Tibial nerve (tissue), 4 donors: Measurements from ENCODE around the gene ATP11C. TPM values are rescaled to one million over a fixed set of nuclear protein-coding genes. Genes with fewer than 3 reads are reported as not detected.

Source experiments
- DNase-seq, 2 donors: peaks; one replicate each; pipeline ENCODE4 v3.0.0-alpha.2; 2019; ENCODE audit warnings: low spot score in 2 of 2
- H3K27ac ChIP-seq, 4 donors: fragments of 200-600 bp; sonication (generic) in 3 of 4; one replicate each; pipeline ENCODE4 v1.5.1; 2017 to 2019; ENCODE audit warnings: mild to moderate bottlenecking in 1 of 4
- H3K27me3 ChIP-seq, 2 donors: fragments of 200-600 bp; sonication (generic) in 1 of 2; one replicate each; pipeline versions ENCODE4 v1.5.1 to v1.6.0; 2017 to 2019
- H3K36me3 ChIP-seq, 3 donors: fragments of 200-600 bp; sonication (generic); one replicate each; pipeline ENCODE4 v1.5.1; 2018 to 2019
- H3K4me1 ChIP-seq, 4 donors: fragments of 200-600 bp; sonication (generic) in 3 of 4; one replicate each; pipeline ENCODE4 v1.5.1; 2017 to 2019
- H3K4me3 ChIP-seq, 4 donors: fragments of 200-600 bp; sonication (generic) in 3 of 4; one replicate each; pipeline ENCODE4 v1.5.1; 2017 to 2019; ENCODE audit warnings: mild to moderate bottlenecking in 1 of 4, moderate library complexity in 1 of 4
- H3K9me3 ChIP-seq, 4 donors: fragments of 200-600 bp; sonication (generic) in 3 of 4; one replicate each; pipeline ENCODE4 v1.5.1; 2017 to 2019
- CTCF ChIP-seq, 5 experiments: fragments of 200-600 bp in 3 of 5; fragments of 450-650 bp in 2 of 5; sonication (generic) in 3 of 5; IDR thresholded peaks; one replicate each; pipeline ENCODE4 v1.5.1; 2016 to 2019; ENCODE audit warnings: antibody characterized with exemption in 5 of 5, mild to moderate bottlenecking in 3 of 5, moderate library complexity in 2 of 5
- EP300 ChIP-seq, 2 donors: sonication (generic); formaldehyde crosslinking; IDR thresholded peaks; one replicate each; pipeline ENCODE4 v1.6.1; 2017; ENCODE audit warnings: antibody characterized with exemption in 2 of 2, mild to moderate bottlenecking in 1 of 2
- POLR2A ChIP-seq, 2 donors: fragments of 450-650 bp; IDR thresholded peaks; one replicate each; pipeline ENCODE4 v1.6.1; 2017; ENCODE audit warnings: antibody characterized with exemption in 2 of 2, mild to moderate bottlenecking in 2 of 2, moderate library complexity in 2 of 2
- WGBS, 2 donors: methylation state at CpG; one replicate each; pipeline ENCODE4 v1.1.5; 2018; 5-methylcytosine and 5-hydroxymethylcytosine counted together
- total RNA-seq, 4 donors: library from RNA; depleted of rRNA; stranded (reverse); fragments of >200 nt; gene quantifications; one replicate each; pipeline ENCODE4 v1.1.0, GENCODE V29; 2016

ATP11C gene
- total RNA-seq, 4 donors from 2014 or later = 24.1 to 37.8 (median 32.9) TPM

GRCh38 chrX:139820358-139820984, 112.4 kb downstream of the ATP11C start:
- no peaks in the 10 kb centered on the region for H3K4me1 ChIP-seq
- H3K27ac ChIP-seq = no peak overlapping the region
- TF ChIP-seq EP300 (IDR thresholded peaks at IDR 0.05) (no peak), POLR2A (IDR thresholded peaks at IDR 0.05) (no peak), CTCF (IDR thresholded peaks at IDR 0.05) (no peak)
- H3K4me3 ChIP-seq = no peak overlapping the region
- H3K27me3 ChIP-seq = no peaks in the 10 kb centered on the region
- no peaks in the 10 kb centered on the region for H3K36me3 ChIP-seq
- WGBS, 2 donors = 91 to 99% methylated on average over 7 of the region's 7 CpGs
- DNase-seq = no peak
- no peaks in the 10 kb centered on the region for H3K9me3 ChIP-seq

DNA sequence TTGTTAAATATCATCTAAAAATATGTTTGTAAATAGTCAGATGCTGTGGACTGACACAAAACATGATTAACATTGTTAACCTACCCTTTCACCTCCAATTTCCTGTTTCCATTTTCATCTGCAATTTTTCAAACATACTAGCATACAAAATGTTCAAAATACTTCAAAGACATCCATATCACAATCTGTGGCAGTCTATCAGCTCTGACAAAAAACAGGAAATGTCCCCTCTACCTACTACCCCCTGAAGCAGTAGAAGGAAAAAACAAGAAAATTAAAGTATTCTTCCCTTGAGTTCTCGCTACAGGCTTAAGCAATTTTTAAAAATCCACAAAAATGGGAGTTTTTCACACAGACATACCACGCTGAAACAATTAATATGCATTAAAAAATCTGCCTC, 116.6 kb downstream of the ATP11C start:
- Histone ChIP-seq H3K9me3 (no peaks in the 10 kb centered on the region), H3K27me3 (no peaks in the 10 kb centered on the region), H3K4me1 (no peaks in the 10 kb centered on the region), H3K4me3 (no peak overlapping the region), H3K36me3 (peaks cover 0 to 4% (median 0%) of the 10 kb centered on the region in 3 donors), H3K27ac (no peak overlapping the region)
- 71 to 98% methylated on average over 2 of the region's 2 CpGs for WGBS, 2 donors
- TF ChIP-seq CTCF (IDR thresholded peaks at IDR 0.05) (no peak), POLR2A (IDR thresholded peaks at IDR 0.05) (no peak), EP300 (IDR thresholded peaks at IDR 0.05) (no peak)
- DNase-seq = no peak

DNA sequence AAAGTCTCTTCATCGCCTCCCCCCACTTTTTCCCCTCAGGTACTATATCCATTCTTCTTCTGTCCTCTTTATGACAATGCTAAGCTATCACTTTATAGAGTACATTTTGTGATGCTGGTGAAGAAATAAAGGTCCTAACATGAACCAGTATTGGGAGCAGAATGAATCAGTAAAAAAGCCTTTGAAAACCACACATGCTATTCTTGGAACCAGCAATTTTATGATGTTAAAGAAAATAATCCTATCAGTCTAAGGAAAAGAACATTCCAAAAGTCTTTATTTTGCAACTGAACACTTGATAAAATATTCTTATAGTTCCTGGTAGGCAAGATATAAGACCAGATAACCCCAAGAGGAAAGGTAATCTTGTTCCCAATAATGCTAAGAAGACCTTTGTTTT, 117.1 kb downstream of the ATP11C start:
- no peaks in the 10 kb centered on the region for H3K27me3 ChIP-seq
- 78 to 93% methylated on average over 1 of the region's 1 CpG for WGBS, 2 donors
- DNase-seq = no peak
- TF ChIP-seq CTCF (IDR thresholded peaks at IDR 0.05) (no peak), EP300 (IDR thresholded peaks at IDR 0.05) (no peak), POLR2A (IDR thresholded peaks at IDR 0.05) (no peak)
- peaks cover 0 to 4% (median 0%) of the 10 kb centered on the region in 3 donors for H3K36me3 ChIP-seq
- no peaks in the 10 kb centered on the region for H3K9me3 ChIP-seq
- H3K27ac ChIP-seq = no peak overlapping the region
- no peak overlapping the region for H3K4me3 ChIP-seq
- no peaks in the 10 kb centered on the region for H3K4me1 ChIP-seq

- TF ChIP-seq POLR2A (IDR thresholded peaks at IDR 0.05) (no peak), EP300 (IDR thresholded peaks at IDR 0.05) (no peak), CTCF (IDR thresholded peaks at IDR 0.05) (no peak)
- Histone ChIP-seq H3K9me3 (no peaks in the 10 kb centered on the region), H3K36me3 (peaks cover 0 to 4% (median 0%) of the 10 kb centered on the region in 3 donors), H3K27me3 (no peaks in the 10 kb centered on the region), H3K4me3 (no peak overlapping the region), H3K27ac (no peak overlapping the region), H3K4me1 (no peaks in the 10 kb centered on the region)
- WGBS, 2 donors = 78 to 82% methylated on average over 6 of the region's 6 CpGs
- no peak for DNase-seq
Measured at GRCh38 chrX:139811942-139812629, 120.8 kb downstream of the ATP11C start.

- no peak for DNase-seq
- Histone ChIP-seq H3K36me3 (peaks cover 0 to 17% (median 2%) of the 10 kb centered on the region in 3 donors), H3K27ac (no peak overlapping the region), H3K4me3 (no peak overlapping the region), H3K4me1 (no peaks in the 10 kb centered on the region), H3K9me3 (no peaks in the 10 kb centered on the region), H3K27me3 (no peaks in the 10 kb centered on the region)
- 68 to 100% methylated on average over 1 of the region's 1 CpG for WGBS, 2 donors
- TF ChIP-seq EP300 (IDR thresholded peaks at IDR 0.05) = no peak
- TF ChIP-seq CTCF (IDR thresholded peaks at IDR 0.05) = no peak
- TF ChIP-seq POLR2A (IDR thresholded peaks at IDR 0.05) = no peak
Measured at GRCh38 chrX:139804482-139804881, 128.4 kb downstream of the ATP11C start.
